HEK293T (cell line): Measurements from ENCODE around the gene PDLIM1.
A peak's percentile ranks its signal among the peaks of the same experiment; 100 is the strongest.

Experiments
- CTCF ChIA-PET: fragments of 350-600 bp; formaldehyde crosslinking; extraction: SDS; loops from one replicate; lab custom pipeline; 2021; ENCODE audit warnings: antibody characterized with exemption, inconsistent platforms; lab: Yijun Ruan, JAX
- POLR2A ChIA-PET: fragments of 350-600 bp; formaldehyde crosslinking; extraction: SDS; loops from one replicate; lab custom pipeline; 2020; ENCODE audit warnings: antibody characterized with exemption, inconsistent platforms; lab: Yijun Ruan, JAX
- DNase-seq: peaks from one replicate; pipeline ENCODE4 v3.0.0; 2012; ENCODE audit warnings: mixed read lengths; ENCODE audit errors: extremely low spot score
- ARNT ChIP-seq: fragments of 450-650 bp; IDR thresholded peaks from 2 replicates; pipeline ENCODE4 v1.6.1; 2017; ENCODE audit warnings: mild to moderate bottlenecking
- BHLHE40 ChIP-seq: fragments of 450-650 bp; IDR thresholded peaks from 2 replicates; pipeline ENCODE4 v1.6.1; 2016; ENCODE audit warnings: mild to moderate bottlenecking, moderate library complexity, borderline replicate concordance
- CTBP1 ChIP-seq: fragments of 450-650 bp; IDR thresholded peaks from 2 replicates; pipeline ENCODE4 v1.6.1; 2016; ENCODE audit warnings: borderline replicate concordance
- ELF4 ChIP-seq: fragments of 450-650 bp; IDR thresholded peaks from 2 replicates; pipeline ENCODE4 v1.6.1; 2017; ENCODE audit warnings: antibody characterized with exemption
- FOXA1 ChIP-seq: fragments of 450-650 bp; IDR thresholded peaks from 2 replicates; pipeline ENCODE4 v1.6.1; 2016; ENCODE audit warnings: mild to moderate bottlenecking
- FOXK2 ChIP-seq: fragments of 450-650 bp; IDR thresholded peaks from 2 replicates; pipeline ENCODE4 v1.6.1; 2016; ENCODE audit warnings: mild to moderate bottlenecking
- FOXM1 ChIP-seq: fragments of 450-650 bp; IDR thresholded peaks from 2 replicates; pipeline ENCODE4 v1.6.1; 2017; ENCODE audit warnings: mild to moderate bottlenecking, borderline replicate concordance
- HDGF ChIP-seq: fragments of 450-650 bp; IDR thresholded peaks from 2 replicates; pipeline ENCODE4 v1.6.1; 2017; ENCODE audit warnings: antibody characterized with exemption, borderline replicate concordance
- L3MBTL2 ChIP-seq: fragments of 450-650 bp; conservative IDR thresholded peaks from 2 replicates; pipeline ENCODE4 v1.6.1; 2016; ENCODE audit warnings: mild to moderate bottlenecking
- LEF1 ChIP-seq: fragments of 450-650 bp; IDR thresholded peaks from 2 replicates; pipeline ENCODE4 v1.6.1; 2017; ENCODE audit warnings: mild to moderate bottlenecking, borderline replicate concordance
- NFRKB ChIP-seq: fragments of 450-650 bp; IDR thresholded peaks from 2 replicates; pipeline ENCODE4 v1.6.1; 2016; ENCODE audit warnings: mild to moderate bottlenecking, moderate library complexity
- SP1 ChIP-seq: fragments of 450-650 bp; IDR thresholded peaks from 2 replicates; pipeline ENCODE4 v1.6.1; 2017
- SUZ12 ChIP-seq: fragments of 450-650 bp; IDR thresholded peaks from 2 replicates; pipeline ENCODE4 v1.6.1; 2016; ENCODE audit warnings: mild to moderate bottlenecking
- TARDBP ChIP-seq: fragments of 450-650 bp; IDR thresholded peaks from 2 replicates; pipeline ENCODE4 v1.6.1; 2016
- ZNF384 ChIP-seq: fragments of 450-650 bp; IDR thresholded peaks from 2 replicates; pipeline ENCODE4 v1.6.1; 2016
- TF ChIP-seq, protein P1 (sequence below): fragments of 450-650 bp; IDR thresholded peaks from 2 replicates; pipeline ENCODE4 v1.6.1; 2016

The PDLIM1 gene

GRCh38 chr10:95291365-95292039 is 699 bp upstream of the PDLIM1 start:
- DNase-seq, result no peak
- TF ChIP-seq FOXM1 (no peak), L3MBTL2 (peak; percentile 97)
- ChIA-PET POLR2A (interaction anchor here (1.4 kb wide), 1 partner anchor 17 kb away, joined by 3 read pairs; no protein-coding TSS in a partner anchor), CTCF (no interaction called here)

GRCh38 chr10:95289921-95290421 is 832 bp downstream of the PDLIM1 start:
- DNase-seq, result no peak
- ChIA-PET POLR2A (no interaction called here), CTCF (no interaction called here)
- TF ChIP-seq FOXM1 (no peak), TARDBP (no peak), FOXA1 (no peak), HDGF (no peak), ELF4 (no peak), ARNT (no peak), ZNF384 (no peak)

DNA sequence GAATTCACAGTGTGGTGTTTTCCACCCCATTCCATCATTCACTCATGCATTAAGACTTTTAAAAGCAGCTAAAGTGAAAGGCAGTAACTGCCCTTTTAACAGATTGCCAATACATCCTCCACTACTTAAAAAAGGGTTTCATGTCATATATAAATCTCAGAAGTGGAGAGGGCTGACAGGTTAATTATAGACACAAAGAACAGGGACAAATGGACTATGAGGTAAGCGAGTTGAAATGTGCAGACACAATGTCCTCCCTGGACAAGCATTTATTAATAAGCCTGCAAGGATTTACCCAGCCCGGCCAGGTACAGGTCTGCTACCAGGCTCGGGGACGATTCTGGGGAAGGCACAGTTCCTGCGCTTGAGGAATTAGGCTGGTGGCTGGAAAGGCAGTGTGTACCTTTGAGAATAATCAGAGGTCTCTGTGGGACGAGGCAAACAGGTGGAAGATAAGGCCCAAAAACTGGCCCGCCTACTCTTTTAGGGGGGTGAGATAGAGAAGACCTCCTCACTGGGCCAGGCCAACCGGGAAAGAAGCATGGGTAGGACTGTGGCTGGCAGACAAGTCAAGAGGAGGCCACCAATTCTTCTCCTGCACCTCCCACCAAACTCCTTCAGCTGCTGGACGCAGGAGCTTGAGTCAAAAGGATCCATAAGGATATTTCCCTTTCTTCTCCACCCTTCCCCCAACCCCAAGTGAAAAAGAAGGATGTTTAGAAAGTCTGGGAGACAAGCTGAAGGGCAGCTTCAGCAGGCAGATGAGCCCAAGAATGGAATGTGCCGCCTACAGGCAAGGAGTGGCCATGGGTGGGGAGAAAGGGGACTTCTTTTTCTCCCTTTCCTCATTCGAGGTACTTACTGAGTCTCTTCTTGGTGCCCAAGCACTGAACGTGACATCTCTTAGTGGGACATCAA is 1.5 kb downstream of the PDLIM1 start:
- DNase-seq, result peak; percentile 42
- ChIA-PET POLR2A (no interaction called here), CTCF (interaction anchor here (0.6 to 1.0 kb wide), 2 partner anchors 10 to 85 kb away, joined by 3 read pairs; no protein-coding TSS in a partner anchor)
- TF ChIP-seq HDGF (no peak), CTBP1 (peak; percentile 92), FOXK2 (peak; percentile 51; the same call in 1 of the 2 replicates)
- TF ChIP-seq, protein P1, sequence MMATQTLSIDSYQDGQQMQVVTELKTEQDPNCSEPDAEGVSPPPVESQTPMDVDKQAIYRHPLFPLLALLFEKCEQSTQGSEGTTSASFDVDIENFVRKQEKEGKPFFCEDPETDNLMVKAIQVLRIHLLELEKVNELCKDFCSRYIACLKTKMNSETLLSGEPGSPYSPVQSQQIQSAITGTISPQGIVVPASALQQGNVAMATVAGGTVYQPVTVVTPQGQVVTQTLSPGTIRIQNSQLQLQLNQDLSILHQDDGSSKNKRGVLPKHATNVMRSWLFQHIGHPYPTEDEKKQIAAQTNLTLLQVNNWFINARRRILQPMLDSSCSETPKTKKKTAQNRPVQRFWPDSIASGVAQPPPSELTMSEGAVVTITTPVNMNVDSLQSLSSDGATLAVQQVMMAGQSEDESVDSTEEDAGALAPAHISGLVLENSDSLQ, result peak; percentile 96

DNA sequence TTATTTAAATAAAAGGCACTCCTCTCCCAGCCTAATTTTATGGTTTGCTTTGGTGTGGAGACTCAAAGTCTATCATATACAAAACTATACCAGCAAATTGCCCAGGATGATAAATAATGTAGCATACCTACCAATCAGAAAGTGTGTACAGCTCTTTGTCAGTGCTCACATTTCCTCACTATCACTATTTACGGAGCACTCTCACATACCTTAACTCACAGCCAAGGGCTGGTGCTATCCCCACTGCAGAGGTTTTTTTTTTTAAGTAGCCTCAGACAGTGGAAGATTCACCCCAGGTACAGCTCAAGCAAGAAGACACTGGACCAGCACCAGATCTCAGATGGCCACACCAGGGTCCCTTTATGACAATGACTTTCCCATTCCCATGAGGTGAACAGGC is 2.5 kb downstream of the PDLIM1 start:
- ChIA-PET POLR2A (no interaction called here), CTCF (interaction anchor here (0.6 to 1.0 kb wide), 4 partner anchors 11 to 385 kb away, joined by 3 read pairs; no protein-coding TSS in a partner anchor)
- no peak for DNase-seq
- TF ChIP-seq ARNT, result no peak
- no peak for TF ChIP-seq ELF4
- TF ChIP-seq CTBP1, result no peak
- TF ChIP-seq FOXA1, result no peak
- TF ChIP-seq BHLHE40, result no peak
- no peak for TF ChIP-seq L3MBTL2
- no peak for TF ChIP-seq ZNF384
- no peak for TF ChIP-seq FOXK2
- TF ChIP-seq LEF1, result no peak
- no peak for TF ChIP-seq NFRKB
- TF ChIP-seq HDGF, result no peak
- TF ChIP-seq, protein P1, result no peak
- TF ChIP-seq SUZ12, result no peak
- TF ChIP-seq TARDBP, result no peak
- TF ChIP-seq SP1, result no peak
- no peak for TF ChIP-seq FOXM1

GRCh38 chr10:95287281-95287680 is 3.5 kb downstream of the PDLIM1 start:
- TF ChIP-seq FOXA1 (no peak), SP1 (no peak), L3MBTL2 (no peak), ELF4 (no peak), FOXM1 (no peak), SUZ12 (no peak), LEF1 (no peak), BHLHE40 (no peak), NFRKB (no peak), CTBP1 (no peak), ZNF384 (no peak), ARNT (no peak), TARDBP (no peak), FOXK2 (no peak)
- no peak for DNase-seq
- ChIA-PET POLR2A (no interaction called here), CTCF (interaction anchor here (1.0 kb wide), 1 partner anchor 44 kb away, joined by 3 read pairs; no protein-coding TSS in a partner anchor)

GRCh38 chr10:95286707-95287106 is 4.1 kb downstream of the PDLIM1 start:
- POLR2A ChIA-PET, result interaction anchor here (1.0 kb wide), 1 partner anchor 9 kb away, joined by 3 read pairs; no protein-coding TSS in a partner anchor
- no peak for TF ChIP-seq TARDBP
- no peak for TF ChIP-seq FOXA1
- TF ChIP-seq ELF4, result no peak
- no peak for TF ChIP-seq FOXM1
- CTCF ChIA-PET, result no interaction called here
- DNase-seq, result no peak

GRCh38 chr10:95285556-95285955 is 5.2 kb downstream of the PDLIM1 start:
- CTCF ChIA-PET, result no interaction called here
- DNase-seq, result no peak

More at GRCh38 chr10:95285556-95285955, 5.2 kb downstream of the PDLIM1 start:
- TF ChIP-seq CTBP1, result no peak
- no peak for TF ChIP-seq BHLHE40
- no peak for TF ChIP-seq HDGF
- no peak for TF ChIP-seq SUZ12
- TF ChIP-seq ARNT, result no peak
- TF ChIP-seq ZNF384, result no peak
- no peak for TF ChIP-seq FOXK2
- TF ChIP-seq LEF1, result no peak
- POLR2A ChIA-PET, result no interaction called here
